K562 (cell line): ENCODE results near the gene LACTBL1. TPM values are rescaled to one million over a fixed set of nuclear protein-coding genes. Genes with fewer than 3 reads are reported as not detected.
A peak's percentile ranks its signal among the peaks of the same experiment; 100 is the strongest.

Experiments used
- ATAC-seq: fragments of 200-7000 bp; cut with Tn5 transposase; 3 replicates; pipeline ENCODE4 v1.9.1; 2020; ENCODE audit warnings: moderate library complexity
- BruUV-seq: library from RNA; stranded (reverse); fragments of 400-500 nt; replicated peaks from 2 replicates; lab custom pipeline; 2021; lab: Mats Ljungman, UMichigan
- CTCF ChIA-PET: fragments of 300-600 bp; formaldehyde crosslinking; extraction: SDS; loops from one replicate; lab custom pipeline; 2021; ENCODE audit warnings: low intra/inter-chr PET ratio; lab: Yijun Ruan, JAX
- POLR2A ChIA-PET: fragments of 300-600, 350-650 bp; sonication (Branson Sonifier 250); formaldehyde crosslinking; extraction: SDS; loops from one replicate; lab custom pipeline; 2021; ENCODE audit warnings: antibody characterized with exemption, inconsistent platforms; lab: Yijun Ruan, JAX
- DNase-seq, 4 experiments: peaks; one replicate each; pipeline versions ENCODE4 v3.0.0 to v3.0.0-alpha.2; 2011 to 2018; ENCODE audit warnings: low spot score in 3 of 4, mixed read lengths in 3 of 4; ENCODE audit errors: extremely low read depth in 1 of 4
- FAIRE-seq: peaks from 2 replicates; lab custom pipeline; 2011; peaks lifted over from hg19 to GRCh38; lab: Jason Lieb, UNC
- H2AFZ ChIP-seq: 2 replicates; pipeline ENCODE4 v1.6.0; 2011; ENCODE audit warnings: low read depth, low read length, control low read depth, inconsistent platforms
- H3K27ac ChIP-seq: fragments of 200-600 bp; 3 replicates; pipeline ENCODE4 v1.8.0; 2011; ENCODE audit warnings: low read depth, mild to moderate bottlenecking, control low read depth, inconsistent platforms, low read length, moderate library complexity, mixed read lengths; ENCODE audit errors: extremely low read depth
- H3K27me3 ChIP-seq, 2 experiments: fragments of 300-600 bp in 1 of 2; 2 replicates in 1 of 2; 3 replicates in 1 of 2; pipeline versions ENCODE4 v1.6.0 to v1.8.0; 2011; ENCODE audit warnings: inconsistent platforms in 2 of 2, low read length in 2 of 2, mild to moderate bottlenecking in 1 of 2, mixed read lengths in 1 of 2, moderate library complexity in 1 of 2; ENCODE audit not compliant: control insufficient read depth in 2 of 2, insufficient read depth in 2 of 2
- H3K36me3 ChIP-seq: fragments of 300-600 bp; 3 replicates; pipeline ENCODE4 v1.8.0; 2011; ENCODE audit warnings: mild to moderate bottlenecking, low read length, inconsistent platforms; ENCODE audit not compliant: control insufficient read depth, insufficient read depth
- H3K4me1 ChIP-seq, 2 experiments: fragments of 200-600 bp in 1 of 2; replicated peaks in 1 of 2; 2 replicates in 1 of 2; 3 replicates in 1 of 2; pipeline versions ENCODE4 v1.5.1 to v1.8.0; 2011; ENCODE audit warnings: inconsistent platforms in 2 of 2, low read length in 2 of 2, mild to moderate bottlenecking in 1 of 2, mixed read lengths in 1 of 2, moderate library complexity in 1 of 2; ENCODE audit not compliant: control insufficient read depth in 2 of 2, insufficient read depth in 2 of 2
- H3K4me2 ChIP-seq: 2 replicates; pipeline ENCODE4 v1.6.1; 2011; ENCODE audit warnings: low read length, control low read depth, inconsistent platforms, mixed read lengths; ENCODE audit not compliant: insufficient read depth
- H3K4me3 ChIP-seq: fragments of 200-600 bp; sonication (generic), shearing (Covaris generic); 2 replicates; pipeline ENCODE4 v1.5.1; 2016; ENCODE audit warnings: control low read depth, inconsistent platforms
- H3K79me2 ChIP-seq: fragments of 200-600 bp; 3 replicates; pipeline ENCODE4 v1.8.0; 2011; ENCODE audit warnings: low read length, inconsistent platforms; ENCODE audit not compliant: control insufficient read depth, insufficient read depth
- H3K9ac ChIP-seq, 2 experiments: 2 replicates each; pipeline versions ENCODE4 v1.6.0 to v1.6.1; 2011; ENCODE audit warnings: low read depth in 2 of 2, low read length in 2 of 2, control low read depth in 1 of 2, inconsistent platforms in 1 of 2, mild to moderate bottlenecking in 1 of 2, mixed read lengths in 1 of 2; ENCODE audit not compliant: insufficient read depth in 1 of 2
- H3K9me1 ChIP-seq: one replicate; pipeline ENCODE4 v1.6.0; 2011; ENCODE audit warnings: inconsistent platforms, mild to moderate bottlenecking, low read length, moderate library complexity; ENCODE audit not compliant: control insufficient read depth, insufficient read depth
- H3K9me3 ChIP-seq: replicated peaks from 2 replicates; pipeline ENCODE4 v1.5.1; 2011; ENCODE audit warnings: low read depth, low read length, inconsistent platforms; ENCODE audit not compliant: control insufficient read depth, insufficient read depth
- H4K20me1 ChIP-seq: replicated peaks from 2 replicates; pipeline ENCODE4 v1.6.1; 2011; ENCODE audit warnings: low read length, inconsistent platforms, mixed read lengths; ENCODE audit not compliant: control insufficient read depth, insufficient read depth
- ARID3B ChIP-seq: fragments of 250-450 bp; sonication (Bioruptor Pico); IDR thresholded peaks from 2 replicates; pipeline ENCODE4 v1.4.0; 2020; ENCODE audit warnings: borderline replicate concordance
- HOMEZ ChIP-seq: fragments of 250-450 bp; sonication (Bioruptor Pico); IDR thresholded peaks from 2 replicates; pipeline ENCODE4 v1.4.0; 2020; ENCODE audit warnings: mild to moderate bottlenecking, moderate library complexity
- HOXB6 ChIP-seq: fragments of 250-450 bp; sonication (Bioruptor Pico); IDR thresholded peaks from 2 replicates; pipeline ENCODE4 v1.5.1; 2022; ENCODE audit warnings: mild to moderate bottlenecking, borderline replicate concordance
- NRF1 ChIP-seq, 2 experiments: fragments of 450-650 bp; IDR thresholded peaks in 1 of 2; conservative IDR thresholded peaks in 1 of 2; 2 replicates each; pipeline ENCODE4 v1.6.1; 2014; ENCODE audit warnings: mild to moderate bottlenecking in 2 of 2
- RBM25 ChIP-seq: fragments of 200-400 bp; formaldehyde crosslinking; IDR thresholded peaks from 2 replicates; pipeline ENCODE4 v1.6.1; 2018; ENCODE audit warnings: low read length, low read depth, moderate library complexity; ENCODE audit not compliant: severe bottlenecking
- ZNF146 ChIP-seq: IDR thresholded peaks from one replicate; pipeline ENCODE4 v1.6.1; 2018; ENCODE audit warnings: missing compliant biosample characterization; ENCODE audit not compliant: unreplicated experiment
- WGBS: fragments of 100-300 bp; shearing (Covaris generic); methylation state at CpG from one replicate; pipeline ENCODE4 v1.1.6; 2016; ENCODE audit warnings: low coverage, mixed read lengths; ENCODE audit not compliant: insufficient coverage; ENCODE audit errors: missing lambda C conversion rate; 5-methylcytosine and 5-hydroxymethylcytosine counted together
- in situ Hi-C: fragments of 300-500 bp; cut with MboI; formaldehyde crosslinking; loops from 4 replicates; pipeline ENCODE4 v1.15.0; 2018; ENCODE audit warnings: inconsistent platforms, mixed read lengths
- intact Hi-C: fragments of 100-400 bp; cut with micrococcal nuclease; formaldehyde crosslinking; loops from 2 replicates; pipeline ENCODE4 v1.14.2; 2022
- polyA plus RNA-seq, 8 experiments: library from polyadenylated mRNA; depleted of rRNA in 4 of 8; stranded (reverse) in 5 of 8; unstranded in 3 of 8; fragments of >200 nt; fragmentation: Nextera tagmentation in 2 of 8; fragmentation: Illumina TruSeq in 1 of 8; extraction: Ambion mirVana in 2 of 8; extraction: Trizol in 1 of 8; gene quantifications; 2 replicates each; pipeline versions ENCODE4 v1.2.1 to v1.2.3, GENCODE V29; 2011 to 2014; ENCODE audit warnings: inconsistent platforms in 1 of 8, missing spikeins in 1 of 8
- total RNA-seq, 7 experiments: library from RNA; depleted of rRNA in 6 of 7; stranded (reverse); fragments of >200 nt in 6 of 7; fragmentation: Illumina TruSeq in 2 of 7; extraction: Trizol in 2 of 7; gene quantifications; 2 replicates each; pipeline versions ENCODE4 v1.2.1 to v1.2.3, GENCODE V29; 2011 to 2021; ENCODE audit warnings: low replicate concordance in 1 of 7

The LACTBL1 gene
- total and polyA plus RNA-seq, 9 of the 15 experiments (the other 6 are each of a cell fraction or from before 2014, with no cell fraction given): not detected

DNA sequence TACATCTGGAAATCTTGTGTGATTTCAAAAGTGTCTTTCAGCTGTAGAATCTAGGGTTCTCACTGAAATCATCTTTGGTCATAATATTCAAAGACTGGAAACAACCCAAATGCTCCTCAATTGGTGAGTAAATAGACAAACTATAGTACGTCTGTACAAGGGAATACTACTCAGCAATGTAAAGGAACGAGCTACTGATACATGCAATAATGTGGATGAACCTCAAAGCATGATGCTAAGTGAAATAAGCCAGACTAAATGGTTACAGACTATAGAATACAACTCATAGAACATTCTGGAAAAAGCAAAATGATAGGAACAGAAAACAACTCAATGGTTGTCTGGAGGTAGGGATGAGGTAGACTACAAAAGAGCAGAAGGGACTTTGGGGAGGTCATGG, 2.6 kb downstream of the LACTBL1 start:
- no peaks in the 10 kb centered on the region for H3K9me1 ChIP-seq
- H3K9me3 ChIP-seq: no peaks in the 10 kb centered on the region
- no peaks in the 10 kb centered on the region for H3K36me3 ChIP-seq
- in situ Hi-C loops: loop anchor here (10.0 kb wide), 2 partner anchors 125 to 565 kb away; partner anchors contain the start of gene E2F2
- ChIA-PET CTCF (no interaction called here), POLR2A (interaction anchor here (0.7 kb wide), 1 partner anchor 36 kb away, joined by 3 read pairs; no protein-coding TSS in a partner anchor)
- TF ChIP-seq RBM25: peak; percentile 3
- TF ChIP-seq ARID3B (CRISPR knock-in tag): no peak
- TF ChIP-seq HOMEZ (CRISPR knock-in tag): no peak
- TF ChIP-seq ZNF146 (CRISPR knock-in tag): peak; percentile 50
- no peak for TF ChIP-seq HOXB6
- TF ChIP-seq NRF1 (conservative IDR thresholded peaks at IDR 0.05 in 1 of 2, IDR thresholded peaks at IDR 0.05 in 1 of 2): no peak
- no peak overlapping the region for H2AFZ ChIP-seq
- no peak overlapping the region for H3K9ac ChIP-seq
- ATAC-seq: no peak
- H3K4me3 ChIP-seq: no peak overlapping the region
- peaks cover 15 to 24% of the 10 kb centered on the region in 2 experiments for H3K27me3 ChIP-seq
- no peaks in the 10 kb centered on the region for H4K20me1 ChIP-seq
- WGBS: 0% methylated on average over 2 of the region's 2 CpGs
- no peak overlapping the region for H3K27ac ChIP-seq
- no peak for FAIRE-seq
- no peaks in the 10 kb centered on the region; a peak in 2 of 5 replicates for H3K4me1 ChIP-seq
- intact Hi-C loops: loop anchor here (10.0 kb wide), 1 partner anchor 565 kb away; the partner anchor contains the start of gene E2F2
- H3K79me2 ChIP-seq: no peaks in the 10 kb centered on the region
- no peak for DNase-seq
- H3K4me2 ChIP-seq: no peak overlapping the region
- BruUV-seq: no TSS peak
